ENCODE measurements around the gene SNX12. TPM values are rescaled to one million over a fixed set of nuclear protein-coding genes. Genes with fewer than 3 reads are reported as not detected.

SNX12 gene
- total and polyA plus RNA-seq, 9 donors: 28.5 to 74.8 (median 59.2) TPM

- Histone ChIP-seq H3K4me3 (no peak overlapping the region), H3K4me1 (ENCODE audit: insufficient read depth) (no peaks in the 10 kb centered on the region), H3K9me3 (no peaks in the 10 kb centered on the region), H3K27me3 (no peaks in the 10 kb centered on the region), H3K27ac (no peak overlapping the region), H3K36me3 (no peaks in the 10 kb centered on the region)
- intact Hi-C loops (cut with DNase I): no loop called here
- no peak for TF ChIP-seq POLR2A (IDR thresholded peaks at IDR 0.05)
- TF ChIP-seq EP300 (IDR thresholded peaks at IDR 0.05): no peak
- no peak for TF ChIP-seq CTCF (IDR thresholded peaks at IDR 0.05)
- WGBS, 3 donors: 42 to 54% (median 46%) methylated on average over 5 of the region's 5 CpGs
- no peak for DNase-seq
These were observed 2.4 kb upstream of the SNX12 start for GRCh38 chrX:71070531-71070930.

- Histone ChIP-seq H3K9me3 (no peaks in the 10 kb centered on the region), H3K27me3 (no peaks in the 10 kb centered on the region), H3K36me3 (no peaks in the 10 kb centered on the region), H3K4me1 (ENCODE audit: insufficient read depth) (no peaks in the 10 kb centered on the region), H3K27ac (peak overlapping the region; percentile 33 to 57), H3K4me3 (peak overlapping the region; percentile 48)
- TF ChIP-seq EP300 (IDR thresholded peaks at IDR 0.05): no peak
- no peak for TF ChIP-seq POLR2A (IDR thresholded peaks at IDR 0.05)
- no peak for TF ChIP-seq CTCF (IDR thresholded peaks at IDR 0.05)
- 30 to 34% (median 30%) methylated on average over 10 of the region's 10 CpGs for WGBS, 3 donors
- intact Hi-C loops (cut with DNase I): no loop called here
- DNase-seq: no peak
These were observed 456 bp downstream of the SNX12 start for GRCh38 chrX:71067712-71068043.

- no peaks in the 10 kb centered on the region for H3K27me3 ChIP-seq
- no peak for DNase-seq
- H3K4me3 ChIP-seq: peak overlapping the region; percentile 48
- TF ChIP-seq POLR2A (IDR thresholded peaks at IDR 0.05) (no peak), CTCF (IDR thresholded peaks at IDR 0.05) (no peak), EP300 (IDR thresholded peaks at IDR 0.05) (no peak)
- H3K36me3 ChIP-seq: no peaks in the 10 kb centered on the region
- peak overlapping the region in 1 of 2 donors; percentile 33 for H3K27ac ChIP-seq
- H3K4me1 ChIP-seq (ENCODE audit: insufficient read depth): no peaks in the 10 kb centered on the region
- no peaks in the 10 kb centered on the region for H3K9me3 ChIP-seq
- intact Hi-C loops (cut with DNase I): no loop called here
- 24 to 32% (median 29%) methylated on average over 2 of the region's 2 CpGs for WGBS, 3 donors
These were observed 1.0 kb downstream of the SNX12 start for GRCh38 chrX:71067089-71067488.

GRCh38 chrX:71060127-71060526 lies 8.0 kb downstream of the SNX12 start:
- no peaks in the 10 kb centered on the region for H3K27me3 ChIP-seq
- no peaks in the 10 kb centered on the region for H3K36me3 ChIP-seq
- intact Hi-C loops (cut with DNase I): no loop called here
- H3K9me3 ChIP-seq: no peaks in the 10 kb centered on the region
- H3K4me1 ChIP-seq (ENCODE audit: insufficient read depth): no peaks in the 10 kb centered on the region
- no peak for DNase-seq
- TF ChIP-seq CTCF (IDR thresholded peaks at IDR 0.05): no peak
- TF ChIP-seq EP300 (IDR thresholded peaks at IDR 0.05): no peak
- no peak for TF ChIP-seq POLR2A (IDR thresholded peaks at IDR 0.05)
- H3K4me3 ChIP-seq: no peak overlapping the region
- no peak overlapping the region for H3K27ac ChIP-seq

All from ovary (tissue), 9 donors.